Measurements from ENCODE around the gene KLHDC3. TPM values are rescaled to one million over a fixed set of nuclear protein-coding genes. Genes with fewer than 3 reads are reported as not detected.
A peak's percentile ranks its signal among the peaks of the same experiment; 100 is the strongest.

The KLHDC3 gene
- 100 to 1,000 TPM in 1 of 4 donors, 10 to 100 TPM in 3; 93.1 to 107 (median 97.7) TPM for total RNA-seq

- H3K4me3 ChIP-seq (replicated peaks in 1 of 3), result peak within 1 kb of the TSS; percentile 46 to 73 (median 61)
- H3K27ac ChIP-seq, result peak within 1 kb of the TSS; percentile 42 to 69 (median 67)
- H3K27me3 ChIP-seq, result no peaks in the 10 kb centered on the region
- H3K9me3 ChIP-seq, result no peaks in the 10 kb centered on the region
- DNase-seq, result peak; percentile 100
- intact Hi-C loops (cut with DNase I), result loop anchor here (10.0 kb wide), 1 partner anchor 109 kb away; no protein-coding TSS in a partner anchor
- peaks cover 28 to 39% of the 10 kb centered on the region in 2 donors for H3K4me1 ChIP-seq
- peaks cover 22 to 24% of the 10 kb centered on the region in 2 donors for H3K36me3 ChIP-seq
- 0% methylated on average over 32 to 40 of the region's 51 CpGs for WGBS, 2 donors
- TF ChIP-seq POLR2A (IDR thresholded peaks at IDR 0.05), result peak in 1 of 2 donors; percentile 66
- no peak for TF ChIP-seq CTCF (IDR thresholded peaks at IDR 0.05)
Observed at GRCh38 chr6:43013843-43014433, at the start of gene KLHDC3, which contains the start of gene MEA1. KLHDC3 (plus strand) TSS chr6:43014249; CDS start chr6:43017193, 2,944 bp downstream. MEA1 (minus strand) TSS chr6:43013946; CDS start chr6:43013813, 133 bp downstream.

- Histone ChIP-seq H3K27me3 (no peaks in the 10 kb centered on the region), H3K4me1 (no peaks in the 10 kb centered on the region), H3K36me3 (peaks cover 12 to 18% of the 10 kb centered on the region in 2 donors), H3K9me3 (no peaks in the 10 kb centered on the region), H3K27ac (no peak overlapping the region), H3K4me3 (replicated peaks in 1 of 3) (no peak overlapping the region)
- TF ChIP-seq POLR2A (IDR thresholded peaks at IDR 0.05) (no peak), CTCF (IDR thresholded peaks at IDR 0.05) (no peak)
- DNase-seq, result no peak
- WGBS, 2 donors, result 78 to 93% methylated on average over 7 of the region's 7 CpGs
- intact Hi-C loops (cut with DNase I), result no loop called here
Observed at GRCh38 chr6:42966571-42966970, 47.5 kb upstream of the KLHDC3 start.

GRCh38 chr6:42967228-42967627, 46.8 kb upstream of the KLHDC3 start:
- Histone ChIP-seq H3K36me3 (peaks cover 12 to 18% of the 10 kb centered on the region in 2 donors), H3K4me3 (replicated peaks in 1 of 3) (no peak overlapping the region), H3K4me1 (no peaks in the 10 kb centered on the region), H3K27me3 (no peaks in the 10 kb centered on the region), H3K9me3 (no peaks in the 10 kb centered on the region), H3K27ac (no peak overlapping the region)
- 90 to 100% methylated on average over 5 to 10 of the region's 11 CpGs for WGBS, 2 donors
- intact Hi-C loops (cut with DNase I), result no loop called here
- no peak for TF ChIP-seq CTCF (IDR thresholded peaks at IDR 0.05)
- no peak for TF ChIP-seq POLR2A (IDR thresholded peaks at IDR 0.05)
- no peak for DNase-seq

- Histone ChIP-seq H3K27me3 (no peaks in the 10 kb centered on the region), H3K9me3 (no peaks in the 10 kb centered on the region), H3K27ac (no peak overlapping the region), H3K4me3 (replicated peaks in 1 of 3) (no peak overlapping the region), H3K4me1 (no peaks in the 10 kb centered on the region), H3K36me3 (peaks cover 12 to 18% of the 10 kb centered on the region in 2 donors)
- WGBS, 2 donors, result 99% methylated on average over 9 of the region's 12 CpGs; no CpG with 5 or more reads in 1 of the 2 donors
- intact Hi-C loops (cut with DNase I), result no loop called here
- TF ChIP-seq CTCF (IDR thresholded peaks at IDR 0.05) (no peak), POLR2A (IDR thresholded peaks at IDR 0.05) (no peak)
- no peak for DNase-seq
Observed at GRCh38 chr6:42968126-42968701, 45.8 kb upstream of the KLHDC3 start.

GRCh38 chr6:42968783-42969182, 45.3 kb upstream of the KLHDC3 start:
- H3K4me1 ChIP-seq, result no peaks in the 10 kb centered on the region
- H3K9me3 ChIP-seq, result no peaks in the 10 kb centered on the region
- TF ChIP-seq CTCF (IDR thresholded peaks at IDR 0.05), result no peak
- no peak for TF ChIP-seq POLR2A (IDR thresholded peaks at IDR 0.05)
- H3K27ac ChIP-seq, result no peak overlapping the region
- intact Hi-C loops (cut with DNase I), result no loop called here
- no peak overlapping the region for H3K4me3 ChIP-seq (replicated peaks in 1 of 3)
- no peak for DNase-seq
- H3K36me3 ChIP-seq, result peaks cover 12 to 18% of the 10 kb centered on the region in 2 donors
- WGBS, 2 donors, result 71 to 98% methylated on average over 4 of the region's 4 CpGs
- H3K27me3 ChIP-seq, result no peaks in the 10 kb centered on the region

Measured in thyroid gland (tissue), 4 donors.